BE2C (cell line): ENCODE data around the gene DENND5B.
"Not testable (repeated sequence)": the region's sequence is repeated elsewhere in the genome, so short reads cannot be mapped to it uniquely, and the experiment has no call there.

ENCODE experiments used
- DNase-seq: peaks from one replicate; pipeline ENCODE4 v3.0.0-alpha.2; 2020
- H3K27me3 ChIP-seq: fragments of 250-450 bp; sonication (Bioruptor Pico); 2 replicates; pipeline ENCODE4 v1.5.1; 2020; ENCODE audit warnings: mild to moderate bottlenecking
- H3K36me3 ChIP-seq: fragments of 250-450 bp; sonication (Bioruptor Pico); 2 replicates; pipeline ENCODE4 v1.5.1; 2020; ENCODE audit warnings: mild to moderate bottlenecking
- H3K4me1 ChIP-seq: fragments of 250-450 bp; sonication (Bioruptor Pico); 2 replicates; pipeline ENCODE4 v1.5.1; 2020
- H3K4me3 ChIP-seq: 2 replicates; pipeline ENCODE4 v1.5.1; 2011; ENCODE audit warnings: low read depth, low read length
- H3K9me3 ChIP-seq: fragments of 250-450 bp; sonication (Bioruptor Pico); 2 replicates; pipeline ENCODE4 v1.5.1; 2020
- CTCF ChIP-seq: IDR thresholded peaks from 2 replicates; pipeline ENCODE4 v1.5.1; 2012; ENCODE audit warnings: mild to moderate bottlenecking, low read depth, low read length

The DENND5B gene

GRCh38 chr12:31570880-31571279 lies 20.1 kb downstream of the DENND5B start:
- Histone ChIP-seq H3K27me3 (no peaks in the 10 kb centered on the region), H3K36me3 (no peaks in the 10 kb centered on the region), H3K4me1 (peaks cover 5% of the 10 kb centered on the region; the same call in 1 of the 2 replicates), H3K4me3 (no peak overlapping the region), H3K9me3 (no peaks in the 10 kb centered on the region)
- TF ChIP-seq CTCF = no peak
- no peak for DNase-seq

DNA sequence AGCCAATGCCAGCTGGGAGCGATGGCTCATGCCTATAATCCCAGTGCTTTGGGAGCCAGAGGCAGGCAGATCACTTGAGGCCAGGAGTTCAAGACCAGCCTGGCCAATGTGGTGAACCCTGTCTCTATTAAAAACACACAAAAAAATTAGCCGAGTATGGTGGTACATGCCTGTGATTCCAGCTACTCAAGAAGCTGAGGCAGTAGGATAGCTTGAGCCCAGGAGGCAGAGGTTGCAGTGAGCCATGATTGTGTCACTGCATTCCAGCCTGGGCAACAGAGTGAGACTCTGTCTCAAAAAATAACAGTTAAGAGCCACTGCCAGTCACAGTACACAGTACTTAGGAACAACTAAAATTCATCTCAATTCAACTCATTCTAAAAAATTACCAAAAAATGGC lies 21.4 kb downstream of the DENND5B start:
- H3K36me3 ChIP-seq, H3K9me3 ChIP-seq, H3K4me1 ChIP-seq, H3K27me3 ChIP-seq, DNase-seq, H3K4me3 ChIP-seq: not testable (repeated sequence)

DNA sequence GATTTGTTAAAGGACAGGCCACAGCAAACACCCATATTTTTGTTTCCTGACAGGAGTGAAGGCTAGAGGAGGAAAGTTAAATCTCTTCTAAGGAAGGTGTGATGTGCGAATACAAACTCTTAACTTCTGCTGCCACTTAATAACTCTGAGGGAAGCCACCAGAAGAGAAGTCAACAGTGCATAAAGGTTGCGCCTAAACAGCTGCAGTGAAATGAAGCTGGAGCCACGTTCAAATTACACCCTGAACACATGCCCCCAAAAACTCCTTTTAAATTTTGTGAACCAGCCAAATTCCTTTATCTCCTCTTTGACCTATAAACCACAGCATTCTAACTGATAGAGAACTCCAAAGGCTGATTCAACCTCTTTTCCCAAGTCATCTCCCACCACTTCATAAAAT lies 22.4 kb downstream of the DENND5B start:
- TF ChIP-seq CTCF = no peak
- H3K9me3 ChIP-seq = no peaks in the 10 kb centered on the region
- H3K27me3 ChIP-seq = no peaks in the 10 kb centered on the region
- no peak overlapping the region for H3K4me3 ChIP-seq
- no peak for DNase-seq
- H3K4me1 ChIP-seq = peaks cover 4% of the 10 kb centered on the region; the same call in 1 of the 2 replicates
- no peaks in the 10 kb centered on the region for H3K36me3 ChIP-seq

DNA sequence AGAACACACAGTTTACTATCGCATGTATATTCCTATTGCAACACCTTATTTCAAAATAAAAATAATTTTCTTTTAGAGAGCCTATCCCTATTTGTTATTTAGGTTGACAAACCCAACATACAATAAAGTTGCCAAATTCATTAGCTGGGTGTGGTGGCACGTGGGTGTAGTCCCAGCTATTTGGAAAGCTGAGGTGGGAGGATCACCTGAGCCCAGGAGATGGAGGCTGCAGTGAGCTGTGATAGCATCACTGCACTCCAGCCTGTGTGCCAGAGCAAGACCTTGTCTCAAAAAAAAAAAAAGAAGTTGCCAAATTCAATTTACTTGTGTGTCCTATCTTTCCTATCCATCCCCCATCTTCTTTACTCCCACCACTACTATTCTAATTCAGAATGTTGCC lies 23.9 kb downstream of the DENND5B start:
- no peaks in the 10 kb centered on the region for H3K36me3 ChIP-seq
- DNase-seq = no peak
- no peaks in the 10 kb centered on the region for H3K27me3 ChIP-seq
- TF ChIP-seq CTCF = no peak
- no peaks in the 10 kb centered on the region for H3K9me3 ChIP-seq
- no peaks in the 10 kb centered on the region; the same call in 1 of the 2 replicates for H3K4me1 ChIP-seq
- no peak overlapping the region for H3K4me3 ChIP-seq

DNA sequence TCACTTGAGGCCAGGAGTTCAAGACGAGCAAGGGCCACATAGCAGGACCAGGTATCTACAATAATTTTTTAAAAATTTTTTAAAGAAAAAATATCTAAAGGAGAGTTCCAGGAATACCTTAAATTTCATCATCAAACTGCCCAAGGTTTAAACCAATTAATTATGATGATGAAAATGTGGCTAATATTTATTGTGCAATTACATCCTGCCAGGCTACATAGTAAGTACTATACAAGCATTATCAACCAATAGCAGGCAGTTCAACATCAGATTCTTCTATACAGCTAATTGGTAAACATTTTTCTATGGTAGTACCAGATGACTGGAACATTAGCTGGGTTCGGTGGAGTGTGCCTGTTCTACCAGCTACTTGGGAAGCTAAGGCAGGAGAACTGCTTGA lies 24.4 kb downstream of the DENND5B start:
- Histone ChIP-seq H3K9me3 (no peaks in the 10 kb centered on the region), H3K27me3 (no peaks in the 10 kb centered on the region), H3K36me3 (no peaks in the 10 kb centered on the region), H3K4me1 (no peaks in the 10 kb centered on the region; the same call in 1 of the 2 replicates), H3K4me3 (no peak overlapping the region)
- no peak for DNase-seq
- TF ChIP-seq CTCF = no peak

DNA sequence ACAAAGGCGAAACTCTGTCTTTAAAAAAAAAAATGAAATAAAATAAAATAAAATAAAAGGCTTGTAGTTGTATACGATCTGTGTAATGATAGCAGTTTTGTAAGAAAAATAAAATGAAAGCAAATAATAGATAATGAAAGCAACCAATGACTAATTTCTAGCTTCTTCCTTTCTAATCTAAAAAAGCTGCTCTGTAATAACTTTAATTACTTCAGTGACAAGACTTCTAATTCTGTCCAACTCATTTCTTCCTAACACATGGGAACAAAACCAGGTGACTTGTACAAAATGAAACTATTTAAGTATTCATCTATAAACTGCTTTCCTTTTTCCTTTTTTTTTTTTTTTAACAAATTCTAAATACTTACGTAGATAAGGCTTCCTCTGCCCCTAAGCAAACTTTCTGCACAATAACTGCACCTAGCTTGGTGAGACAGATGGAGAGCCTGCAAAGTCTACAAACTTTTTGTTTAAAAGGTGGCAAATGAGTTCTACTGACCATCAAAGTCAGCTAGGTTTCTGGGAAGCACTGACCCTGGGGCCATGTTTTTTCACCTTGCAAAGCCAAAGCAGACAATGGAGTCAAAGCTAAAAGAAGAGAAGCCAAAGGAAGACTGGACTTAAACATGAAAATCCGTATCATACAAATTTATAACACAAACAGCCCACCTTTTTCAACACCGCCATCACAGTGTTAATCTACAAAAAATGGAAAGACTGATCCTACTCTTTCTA lies 28.2 kb downstream of the DENND5B start:
- no peak for DNase-seq
- Histone ChIP-seq H3K9me3 (no peaks in the 10 kb centered on the region), H3K27me3 (no peaks in the 10 kb centered on the region), H3K4me1 (no peaks in the 10 kb centered on the region), H3K4me3 (no peak overlapping the region), H3K36me3 (no peaks in the 10 kb centered on the region)
- TF ChIP-seq CTCF = no peak
